Esophagus mucosa (tissue), 1 donor: Measurements from ENCODE around the gene POFUT2. TPM values are rescaled to one million over a fixed set of nuclear protein-coding genes. Genes with fewer than 3 reads are reported as not detected.
A peak's percentile ranks its signal among the peaks of the same experiment; 100 is the strongest.
"Not testable (repeated sequence)": the region's sequence is repeated elsewhere in the genome, so short reads cannot be mapped to it uniquely, and the experiment has no call there.

Experiments
- ATAC-seq: fragments of 200-7000 bp; cut with Tn5 transposase; one replicate; pipeline ENCODE4 v1.9.1; 2020
- total RNA-seq: library from RNA; stranded (reverse); gene quantifications from one replicate; pipeline ENCODE4 v1.2.4, GENCODE V29; 2023
- donor health status: DM: yes; HTN: yes; CAD: no.

The POFUT2 gene
- total RNA-seq, 1 donor from 2014 or later = 6.2 TPM

- no peak for ATAC-seq
Observed at GRCh38 chr21:45326169-45326851, 38.6 kb upstream of the POFUT2 start.

DNA sequence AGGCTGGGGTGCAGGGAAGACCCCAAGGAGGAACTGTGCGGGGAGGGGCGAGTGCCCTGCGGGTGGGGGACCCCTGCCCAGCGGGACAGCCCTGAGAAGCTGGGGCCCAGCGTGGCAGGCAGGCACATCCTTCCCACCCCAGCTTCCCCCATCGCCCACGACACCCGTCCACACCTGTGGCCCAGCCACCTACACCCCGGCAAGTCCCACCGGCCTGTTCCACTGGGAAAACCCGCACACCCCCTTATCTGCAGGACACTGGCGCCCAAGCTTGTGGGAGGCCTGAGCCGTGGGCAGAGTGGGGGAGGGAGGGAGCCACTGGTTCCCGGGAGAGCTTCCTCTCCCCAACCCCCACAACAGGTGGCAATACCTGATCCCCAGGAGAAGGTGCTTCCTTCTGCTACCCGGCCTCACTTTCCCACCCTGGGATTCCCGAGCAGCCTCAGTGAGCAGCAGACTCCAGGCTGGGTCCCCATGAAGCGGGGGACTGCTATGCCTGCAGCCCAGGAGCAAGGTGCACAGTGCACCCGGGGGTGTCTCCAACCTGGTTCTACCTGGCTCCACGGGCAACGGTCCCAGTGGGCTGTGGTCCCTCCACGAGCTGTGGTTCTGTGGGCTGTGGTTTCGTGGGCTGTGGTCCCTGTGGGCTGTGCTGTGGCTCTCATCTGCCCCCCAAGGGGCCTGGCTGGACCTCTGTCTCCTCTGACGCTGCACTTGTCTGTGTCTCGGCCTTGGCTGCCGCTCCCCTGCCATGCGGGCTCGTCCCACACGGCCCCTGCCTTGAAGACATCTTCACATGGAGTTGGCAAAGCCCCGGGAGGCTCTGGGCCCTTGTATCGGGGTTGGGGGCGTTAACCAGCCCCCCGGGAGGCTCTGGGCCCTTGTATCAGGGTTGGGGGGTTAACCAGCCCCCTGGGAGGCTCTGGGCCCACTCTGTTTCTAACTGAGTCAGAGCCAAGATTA, 37.8 kb upstream of the POFUT2 start:
- no peak for ATAC-seq

- ATAC-seq = no peak
Observed at GRCh38 chr21:45324489-45325205, 37.0 kb upstream of the POFUT2 start.

DNA sequence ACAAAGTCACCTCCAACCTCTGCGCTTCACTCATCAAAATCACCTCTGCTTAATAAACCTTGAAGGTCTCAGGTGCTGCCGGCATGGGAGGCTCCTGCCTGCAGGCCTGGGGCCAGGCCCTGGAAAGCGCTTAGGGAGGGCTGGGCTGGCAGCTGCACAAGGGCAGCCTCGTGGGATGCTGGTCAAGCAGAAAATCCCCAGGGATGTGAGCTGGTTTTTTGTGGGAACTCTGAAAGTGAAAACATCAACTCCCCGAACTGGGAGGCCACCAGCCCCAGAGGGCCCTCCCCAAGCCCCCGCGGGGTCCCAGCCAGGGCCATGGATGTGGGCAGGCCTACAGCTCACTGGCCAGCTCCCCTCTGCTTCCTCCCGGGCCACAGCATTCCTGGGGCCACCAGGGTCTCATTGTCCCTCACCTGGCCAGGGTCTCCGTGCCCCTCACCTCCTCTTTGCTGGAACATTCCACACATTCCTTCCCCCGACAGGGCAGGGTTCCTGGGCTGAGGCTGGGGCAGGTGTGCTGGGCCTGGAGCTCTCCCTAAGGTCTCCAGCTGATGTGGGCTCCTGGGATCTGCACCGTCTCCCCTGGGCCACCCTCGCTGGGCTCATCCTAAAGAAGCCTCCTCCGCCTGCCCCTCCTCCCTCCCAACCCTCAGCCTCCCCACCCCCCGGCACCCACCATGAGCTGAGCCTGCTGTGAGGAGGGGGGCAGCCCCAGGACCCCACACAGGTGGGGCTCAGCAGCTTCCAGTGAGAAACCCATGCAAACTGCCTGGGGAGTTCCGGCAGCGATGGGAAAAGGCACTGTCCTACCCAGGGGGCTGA, 36.0 kb upstream of the POFUT2 start:
- ATAC-seq = no peak

DNA sequence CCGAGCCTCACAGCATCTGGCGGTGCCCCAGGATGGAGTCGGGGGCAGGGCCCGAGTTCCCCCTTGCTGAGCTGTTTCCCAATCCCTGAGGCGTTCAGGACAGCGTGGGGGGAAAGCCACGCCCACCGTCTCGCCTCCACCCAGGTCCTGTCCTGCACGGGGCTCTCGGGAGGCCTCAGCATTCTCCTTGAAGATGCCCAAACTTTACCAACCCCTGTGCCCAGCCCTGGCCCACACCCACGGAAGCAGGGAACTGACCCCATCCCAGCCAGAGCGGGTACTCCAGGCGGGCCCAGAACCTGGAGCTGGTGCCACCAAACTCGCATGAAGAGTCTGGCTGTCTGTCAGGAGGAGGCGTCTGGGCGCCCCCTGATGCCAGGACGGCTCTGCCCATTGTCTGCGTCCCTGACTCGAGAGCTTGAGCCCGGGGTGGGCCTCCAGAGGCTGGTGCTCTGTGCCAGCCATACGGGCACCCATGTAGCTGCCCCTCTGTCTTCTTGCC, 35.3 kb upstream of the POFUT2 start:
- ATAC-seq = no peak

DNA sequence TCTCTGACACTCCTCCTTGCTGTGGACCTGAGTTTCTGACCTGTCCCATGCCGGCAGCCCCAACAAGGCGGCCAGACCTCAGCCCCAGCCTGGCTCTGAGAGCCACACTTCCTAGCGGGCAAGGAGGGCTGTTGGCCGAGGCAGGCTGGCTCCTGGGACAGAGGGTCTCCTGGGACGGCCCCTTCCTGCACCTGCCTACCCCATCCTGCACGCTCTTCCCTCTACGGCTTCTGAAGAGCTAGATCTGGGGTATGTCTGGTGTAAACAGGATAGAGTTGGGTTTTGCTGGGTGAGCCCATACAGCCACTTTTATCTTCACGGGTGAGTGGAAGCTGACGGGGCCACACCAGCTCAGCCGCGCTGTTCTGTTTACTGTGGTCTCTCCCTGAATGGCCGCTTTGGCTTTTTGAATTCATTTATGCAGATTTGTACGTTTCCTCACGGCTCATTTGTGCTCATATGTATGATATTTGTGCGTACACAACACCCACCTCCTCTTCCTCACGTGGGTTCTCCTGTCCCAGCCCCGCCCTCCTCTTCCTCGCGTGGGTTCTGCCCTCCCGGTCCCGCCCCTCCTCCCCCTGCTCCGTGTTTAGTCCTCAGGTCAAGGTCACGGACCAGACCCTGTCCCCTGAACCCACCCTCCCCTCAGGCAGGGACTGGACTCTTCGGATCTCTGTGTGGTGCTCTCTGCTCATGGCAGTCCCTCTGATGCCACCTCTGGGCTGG, 34.7 kb upstream of the POFUT2 start:
- no peak for ATAC-seq

GRCh38 chr21:45320261-45321025, 32.7 kb upstream of the POFUT2 start:
- no peak for ATAC-seq

GRCh38 chr21:45319461-45320211, 31.9 kb upstream of the POFUT2 start:
- ATAC-seq = peak; percentile 51

DNA sequence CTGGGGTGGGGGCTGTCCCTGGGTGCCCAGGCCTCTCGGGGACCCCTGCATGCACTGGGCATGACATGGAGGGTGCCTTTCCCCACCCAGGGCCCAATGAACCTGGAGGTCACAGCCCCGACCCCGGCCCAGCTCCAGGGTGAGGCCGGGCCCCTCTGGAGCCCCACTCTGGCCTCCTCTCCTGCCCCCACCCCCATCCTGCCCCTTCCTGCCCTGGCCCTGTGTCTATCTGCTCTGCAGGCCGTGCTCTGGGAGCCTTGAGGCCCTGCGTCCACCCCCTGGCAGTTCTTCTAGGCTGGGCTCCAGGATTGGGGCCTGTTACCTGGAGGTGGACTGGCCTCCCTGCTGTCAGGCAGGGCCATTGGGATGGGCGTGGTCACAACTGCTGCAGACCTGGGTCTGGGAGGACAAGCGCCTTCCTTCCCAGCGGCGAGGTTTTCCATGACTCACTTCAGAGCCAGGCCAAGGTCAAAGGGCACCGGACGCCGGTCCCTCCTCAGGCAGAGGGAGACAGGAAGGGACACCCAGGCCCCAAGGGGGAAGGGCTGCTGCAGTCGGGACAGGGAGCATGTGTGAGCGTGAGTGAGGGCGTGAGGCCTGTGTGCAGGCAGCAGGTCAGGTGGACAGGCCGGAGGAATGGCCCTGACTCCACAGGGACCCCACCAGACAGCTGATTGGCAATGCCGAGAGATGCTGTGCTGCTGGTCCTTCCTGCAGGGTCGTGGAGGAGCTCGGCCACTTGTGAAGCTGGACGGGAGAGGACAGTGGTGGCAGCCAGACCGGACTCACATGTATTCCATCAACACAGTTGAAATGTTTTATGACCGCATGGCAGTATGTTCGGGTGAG, 31.1 kb upstream of the POFUT2 start:
- peak; percentile 66 for ATAC-seq

DNA sequence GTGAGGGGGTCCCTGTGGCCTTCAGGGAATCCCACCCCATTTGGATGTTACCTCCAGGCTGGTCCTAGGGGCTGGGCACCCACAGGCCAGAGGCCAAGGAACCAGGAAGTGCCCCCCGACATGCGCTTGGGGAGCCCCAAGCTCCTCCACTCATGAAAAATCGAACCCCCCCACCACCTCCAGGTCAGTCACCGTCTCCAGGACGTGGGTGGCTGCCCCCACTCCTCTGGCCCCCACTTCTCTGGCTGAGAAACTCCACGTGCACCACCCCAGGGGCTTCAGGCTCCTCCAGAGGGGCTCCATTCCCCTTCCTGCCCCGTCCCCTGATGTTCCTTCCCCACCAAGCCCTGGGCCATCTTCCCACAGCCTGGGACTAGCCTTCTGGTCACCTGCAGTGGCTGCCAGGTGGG, 30.5 kb upstream of the POFUT2 start:
- no peak for ATAC-seq

GRCh38 chr21:45317398-45318145, 29.9 kb upstream of the POFUT2 start:
- no peak for ATAC-seq

GRCh38 chr21:45316871-45317397, 29.2 kb upstream of the POFUT2 start:
- no peak for ATAC-seq

- ATAC-seq = not testable (repeated sequence)
Observed at GRCh38 chr21:45315676-45316470, 28.2 kb upstream of the POFUT2 start.

DNA sequence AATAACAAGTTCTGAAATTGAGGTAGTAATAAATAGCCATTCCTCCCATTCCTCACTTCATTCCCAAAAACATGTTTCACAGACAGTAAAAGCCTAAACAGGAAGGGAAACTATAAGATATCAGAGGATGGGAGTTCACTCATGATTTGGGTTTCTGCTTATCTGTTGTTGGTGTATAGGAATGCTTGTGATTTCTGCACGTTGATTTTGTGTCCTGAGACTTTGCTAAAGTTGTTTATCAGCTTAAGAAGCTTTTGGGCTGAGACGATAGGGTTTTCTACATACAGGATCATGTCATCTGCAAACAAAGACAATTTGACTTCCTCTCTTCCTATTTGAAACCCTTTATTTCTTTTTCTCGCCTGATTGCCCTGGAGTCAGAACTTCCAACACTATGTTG, 26.0 kb upstream of the POFUT2 start:
- no peak for ATAC-seq

- no peak for ATAC-seq
Observed at GRCh38 chr21:45313015-45313414, 25.3 kb upstream of the POFUT2 start.

DNA sequence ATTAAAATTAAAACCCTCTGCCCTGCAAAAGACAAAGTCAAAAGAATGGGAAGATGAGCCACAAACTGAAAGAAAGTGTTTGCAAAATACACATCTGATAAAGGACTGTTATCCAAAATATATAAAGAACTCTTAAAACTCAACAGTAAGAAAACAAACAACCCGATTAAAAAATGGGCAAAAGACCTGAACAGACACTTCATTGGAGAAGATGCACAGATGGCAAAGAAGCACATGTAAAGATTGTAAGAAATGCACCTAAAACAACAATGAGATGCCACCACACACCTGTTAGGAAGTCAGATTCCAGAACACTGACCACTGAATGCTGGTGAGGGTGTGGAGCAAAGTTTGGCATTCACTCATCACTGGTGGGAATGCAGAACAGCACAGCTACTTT, 24.6 kb upstream of the POFUT2 start:
- ATAC-seq = no peak

GRCh38 chr21:45310459-45310858, 22.8 kb upstream of the POFUT2 start:
- ATAC-seq = peak; percentile 6
